ENCODE data around the gene NVL. TPM values are rescaled to one million over a fixed set of nuclear protein-coding genes. Genes with fewer than 3 reads are reported as not detected.

NVL gene
- polyA plus RNA-seq, 1 of the 3 experiments (the other 2 are of a cell fraction): 12.4 TPM

DNA sequence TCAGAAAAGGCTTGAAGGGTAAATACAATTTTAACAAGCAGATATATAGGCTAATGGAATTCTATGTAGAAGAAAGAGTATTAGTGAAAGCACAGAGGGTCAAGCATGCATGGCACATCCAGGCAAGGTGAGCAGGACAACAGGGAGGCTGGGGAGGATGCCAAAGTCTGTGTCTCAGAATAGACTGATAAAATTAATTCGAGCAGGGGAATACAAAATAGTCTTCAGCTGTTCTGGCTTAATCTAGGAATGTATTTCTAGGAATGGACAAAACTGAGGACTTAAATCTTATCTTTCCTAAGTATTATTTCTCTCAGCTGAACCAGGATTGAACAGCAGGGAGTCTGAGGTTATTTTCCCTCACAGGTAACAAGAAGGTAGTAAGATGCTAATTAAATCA is 35.2 kb downstream of the NVL start:
- H3K4me2 ChIP-seq: no peak overlapping the region

DNA sequence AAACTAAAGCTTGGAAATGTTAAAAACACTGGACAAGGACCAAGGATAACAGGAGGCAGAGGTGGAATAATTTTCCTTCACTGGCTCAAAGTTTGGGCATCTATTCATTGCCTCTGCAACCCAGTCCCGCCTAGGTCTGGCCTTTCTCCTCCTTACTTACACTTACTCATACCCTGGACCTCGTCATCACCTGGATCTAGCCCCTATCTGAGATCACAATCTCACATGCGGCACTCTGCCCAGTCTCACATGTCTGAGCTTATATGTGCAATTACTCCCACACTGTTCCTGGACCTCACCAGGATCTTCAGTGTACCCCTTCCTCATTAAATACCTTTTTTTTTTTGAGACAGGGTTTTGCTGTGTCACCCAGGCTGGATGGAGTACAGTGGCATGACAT is 37.6 kb downstream of the NVL start:
- DNase-seq: no peak
- no peak for TF ChIP-seq RAD21 (IDR thresholded peaks at IDR 0.05; ENCODE audit: low read length)
- TF ChIP-seq CHD2 (IDR thresholded peaks at IDR 0.05; ENCODE audit: low read length, partially characterized antibody): no peak
- TF ChIP-seq POLR2AphosphoS5 (IDR thresholded peaks at IDR 0.05; ENCODE audit: low read depth, low read length): no peak

More for the DNA sequence above, 35.2 kb downstream of the NVL start:
- no peak for DNase-seq
- no peak overlapping the region for H2AFZ ChIP-seq (ENCODE audit: low read depth)
- TF ChIP-seq RCOR1 (IDR thresholded peaks at IDR 0.05; ENCODE audit: low read length): no peak
- ChIA-PET POLR2A (interaction anchor here (0.6 kb wide), 1 partner anchor 565 kb away, joined by 3 read pairs; no protein-coding TSS in a partner anchor), CTCF (no interaction called here)
- H3F3A ChIP-seq (replicated peaks; ENCODE audit: insufficient read depth): peaks cover 4% of the 10 kb centered on the region
- H3K36me3 ChIP-seq (replicated peaks in 1 of 2; ENCODE audit: control insufficient read depth in 1 of 2, insufficient read depth in 2 of 2, low read length in 1 of 2): peaks cover 61 to 74% of the 10 kb centered on the region in 2 experiments
- H3K79me2 ChIP-seq (ENCODE audit: insufficient read depth): no peaks in the 10 kb centered on the region
- peaks cover 1% of the 10 kb centered on the region; the same call in 1 of the 2 replicates for H4K20me1 ChIP-seq (ENCODE audit: insufficient read depth)
- H3K27ac ChIP-seq (ENCODE audit: low read depth in 2 of 2, low read length in 1 of 2): no peak overlapping the region
- H3K4me1 ChIP-seq (ENCODE audit: control insufficient read depth in 1 of 2, insufficient read depth in 2 of 2, low read depth in 1 of 2, low read length in 1 of 2): no peaks in the 10 kb centered on the region
- H3K9me2 ChIP-seq: no peaks in the 10 kb centered on the region
- no peaks in the 10 kb centered on the region for H3K9me3 ChIP-seq
- no peak overlapping the region for H3K9ac ChIP-seq
- WGBS (ENCODE audit: low lambda C conversion rate): 59% methylated on average over 1 of the region's 1 CpG
- H3K4me3 ChIP-seq (ENCODE audit: low read depth in 2 of 2, low read length in 1 of 2): no peak overlapping the region
- no peaks in the 10 kb centered on the region for H3K27me3 ChIP-seq (ENCODE audit: insufficient read depth)

DNA sequence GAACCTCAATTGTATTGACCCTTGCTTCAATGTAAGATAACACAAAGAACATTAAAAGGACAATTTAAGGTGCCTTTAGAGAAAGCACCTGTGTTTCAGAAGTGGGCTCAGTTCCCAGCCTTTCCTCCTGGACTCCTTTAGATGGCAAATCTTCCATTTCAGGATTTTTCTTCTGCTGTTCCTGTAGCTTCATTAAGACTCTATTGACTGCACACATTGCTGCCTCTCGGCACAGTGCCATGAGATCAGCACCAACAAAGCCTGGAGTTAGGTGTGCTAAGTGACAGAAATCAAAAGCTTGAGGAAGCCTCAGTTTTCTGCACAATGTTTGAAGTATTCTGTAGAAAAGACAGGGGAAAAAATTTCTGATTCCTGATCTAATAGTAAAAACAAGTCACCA is 40.6 kb downstream of the NVL start:
- Histone ChIP-seq H2AFZ (ENCODE audit: low read depth) (no peak overlapping the region), H4K20me1 (ENCODE audit: insufficient read depth) (no peaks in the 10 kb centered on the region), H3F3A (replicated peaks; ENCODE audit: insufficient read depth) (no peaks in the 10 kb centered on the region), H3K36me3 (replicated peaks in 1 of 2; ENCODE audit: control insufficient read depth in 1 of 2, insufficient read depth in 2 of 2, low read length in 1 of 2) (peaks cover 66 to 77% of the 10 kb centered on the region in 2 experiments), H3K27me3 (ENCODE audit: insufficient read depth) (no peaks in the 10 kb centered on the region), H3K4me2 (no peak overlapping the region), H3K4me3 (ENCODE audit: low read depth in 2 of 2, low read length in 1 of 2) (no peak overlapping the region), H3K4me1 (ENCODE audit: control insufficient read depth in 1 of 2, insufficient read depth in 2 of 2, low read depth in 1 of 2, low read length in 1 of 2) (no peaks in the 10 kb centered on the region), H3K9me2 (no peaks in the 10 kb centered on the region), H3K79me2 (ENCODE audit: insufficient read depth) (no peaks in the 10 kb centered on the region), H3K9ac (no peak overlapping the region), H3K27ac (ENCODE audit: low read depth in 2 of 2, low read length in 1 of 2) (no peak overlapping the region), H3K9me3 (no peaks in the 10 kb centered on the region)
- WGBS (ENCODE audit: low lambda C conversion rate): 93% methylated on average over 1 of the region's 1 CpG
- CTCF ChIA-PET: no interaction called here
- no peak for DNase-seq
- POLR2A ChIA-PET: interaction anchor here (0.5 kb wide), 1 partner anchor 1411 kb away, joined by 3 read pairs; no protein-coding TSS in a partner anchor
- TF ChIP-seq RFX5 (IDR thresholded peaks at IDR 0.05; ENCODE audit: low read length) (no peak), SMC3 (IDR thresholded peaks at IDR 0.05; ENCODE audit: low read depth, low read length) (no peak), CHD2 (IDR thresholded peaks at IDR 0.05; ENCODE audit: low read length, partially characterized antibody) (no peak), GABPA (IDR thresholded peaks at IDR 0.05; ENCODE audit: low read depth) (no peak), TAF1 (IDR thresholded peaks at IDR 0.05; ENCODE audit: borderline replicate concordance, low read depth, low read length) (no peak), RCOR1 (IDR thresholded peaks at IDR 0.05; ENCODE audit: low read length) (no peak)
- TF ChIP-seq, protein P1, sequence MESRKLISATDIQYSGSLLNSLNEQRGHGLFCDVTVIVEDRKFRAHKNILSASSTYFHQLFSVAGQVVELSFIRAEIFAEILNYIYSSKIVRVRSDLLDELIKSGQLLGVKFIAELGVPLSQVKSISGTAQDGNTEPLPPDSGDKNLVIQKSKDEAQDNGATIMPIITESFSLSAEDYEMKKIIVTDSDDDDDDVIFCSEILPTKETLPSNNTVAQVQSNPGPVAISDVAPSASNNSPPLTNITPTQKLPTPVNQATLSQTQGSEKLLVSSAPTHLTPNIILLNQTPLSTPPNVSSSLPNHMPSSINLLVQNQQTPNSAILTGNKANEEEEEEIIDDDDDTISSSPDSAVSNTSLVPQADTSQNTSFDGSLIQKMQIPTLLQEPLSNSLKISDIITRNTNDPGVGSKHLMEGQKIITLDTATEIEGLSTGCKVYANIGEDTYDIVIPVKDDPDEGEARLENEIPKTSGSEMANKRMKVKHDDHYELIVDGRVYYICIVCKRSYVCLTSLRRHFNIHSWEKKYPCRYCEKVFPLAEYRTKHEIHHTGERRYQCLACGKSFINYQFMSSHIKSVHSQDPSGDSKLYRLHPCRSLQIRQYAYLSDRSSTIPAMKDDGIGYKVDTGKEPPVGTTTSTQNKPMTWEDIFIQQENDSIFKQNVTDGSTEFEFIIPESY (IDR thresholded peaks at IDR 0.05; ENCODE audit: borderline replicate concordance, low read depth): no peak

More for the DNA sequence above, 37.6 kb downstream of the NVL start:
- Histone ChIP-seq H3K9me2 (no peaks in the 10 kb centered on the region), H3K4me2 (no peak overlapping the region), H4K20me1 (ENCODE audit: insufficient read depth) (no peaks in the 10 kb centered on the region), H3K4me3 (ENCODE audit: low read depth in 2 of 2, low read length in 1 of 2) (no peak overlapping the region), H3K36me3 (replicated peaks in 1 of 2; ENCODE audit: control insufficient read depth in 1 of 2, insufficient read depth in 2 of 2, low read length in 1 of 2) (peaks cover 61 to 78% of the 10 kb centered on the region in 2 experiments), H2AFZ (ENCODE audit: low read depth) (no peak overlapping the region), H3K27ac (ENCODE audit: low read depth in 2 of 2, low read length in 1 of 2) (no peak overlapping the region), H3K4me1 (ENCODE audit: control insufficient read depth in 1 of 2, insufficient read depth in 2 of 2, low read depth in 1 of 2, low read length in 1 of 2) (no peaks in the 10 kb centered on the region), H3K9me3 (no peaks in the 10 kb centered on the region), H3F3A (replicated peaks; ENCODE audit: insufficient read depth) (no peaks in the 10 kb centered on the region), H3K27me3 (ENCODE audit: insufficient read depth) (no peaks in the 10 kb centered on the region), H3K9ac (no peak overlapping the region), H3K79me2 (ENCODE audit: insufficient read depth) (no peaks in the 10 kb centered on the region)
- ChIA-PET CTCF (interaction anchor here (1.7 kb wide), 1 partner anchor 176 kb away, joined by 6 read pairs; no protein-coding TSS in a partner anchor), POLR2A (no interaction called here)
- 92% methylated on average over 3 of the region's 3 CpGs for WGBS (ENCODE audit: low lambda C conversion rate)

Data from SK-N-SH (cell line).